H1 (cell line): ENCODE measurements around the gene MOGAT3. TPM values are rescaled to one million over a fixed set of nuclear protein-coding genes. Genes with fewer than 3 reads are reported as not detected.

Experiments
- CTCF ChIA-PET: fragments of 300-600 bp; sonication (Branson Sonifier 250); formaldehyde crosslinking; loops from one replicate; lab custom pipeline; 2021; ENCODE audit not compliant: partially characterized antibody; lab: Charles Lee
- POLR2A ChIA-PET: fragments of 300-600 bp; sonication (Branson Sonifier 250); formaldehyde crosslinking; loops from one replicate; lab custom pipeline; 2021; ENCODE audit warnings: inconsistent platforms; ENCODE audit not compliant: partially characterized antibody; lab: Charles Lee
- DNase-seq, 2 experiments: peaks; one replicate each; pipeline versions ENCODE4 v3.0.0 to v3.0.0-alpha.2; 2010 to 2022; ENCODE audit warnings: low spot score in 2 of 2, low read depth in 1 of 2, mixed read lengths in 1 of 2
- FAIRE-seq: peaks from 2 replicates; lab custom pipeline; 2011; peaks lifted over from hg19 to GRCh38; lab: Jason Lieb, UNC
- H2AFZ ChIP-seq: 2 replicates; pipeline ENCODE4 v1.8.1; 2012; ENCODE audit warnings: low read length, inconsistent platforms
- H2AK5ac ChIP-seq: 2 replicates; pipeline ENCODE4 v1.6.1; 2013; ENCODE audit warnings: low read depth, low read length
- H2BK120ac ChIP-seq: replicated peaks from 2 replicates; pipeline ENCODE3; 2013; ENCODE audit warnings: low read depth, low read length, inconsistent platforms
- H2BK12ac ChIP-seq: 2 replicates; pipeline ENCODE4 v1.6.1; 2013; ENCODE audit warnings: low read depth, low read length
- H2BK15ac ChIP-seq: 2 replicates; pipeline ENCODE4 v1.6.1; 2013; ENCODE audit warnings: low read length
- H2BK20ac ChIP-seq: 2 replicates; pipeline ENCODE4 v1.6.1; 2013; ENCODE audit warnings: low read length
- H2BK5ac ChIP-seq: 2 replicates; pipeline ENCODE4 v1.6.1; 2013; ENCODE audit warnings: low read depth, low read length
- H3K14ac ChIP-seq: 2 replicates; pipeline ENCODE4 v1.6.1; 2013; ENCODE audit warnings: inconsistent platforms; ENCODE audit not compliant: insufficient read length
- H3K18ac ChIP-seq: 2 replicates; pipeline ENCODE4 v1.6.1; 2013; ENCODE audit warnings: low read length; ENCODE audit errors: extremely low read depth
- H3K23ac ChIP-seq: 2 replicates; pipeline ENCODE4 v1.6.1; 2013; ENCODE audit warnings: inconsistent platforms; ENCODE audit not compliant: insufficient read length
- H3K23me2 ChIP-seq: 2 replicates; pipeline ENCODE4 v1.6.1; 2013; ENCODE audit warnings: low read depth, low read length
- H3K27ac ChIP-seq: 2 replicates; pipeline ENCODE4 v1.6.1; 2011; ENCODE audit warnings: low read depth, low read length, inconsistent platforms
- H3K27me3 ChIP-seq, 4 experiments: replicated peaks in 1 of 4; 1 replicate in 1 of 4; 2 replicates in 3 of 4; pipeline versions ENCODE4 v1.6.1 to v1.8.1; 2011 to 2013; ENCODE audit warnings: low read length in 3 of 4, mild to moderate bottlenecking in 3 of 4, inconsistent platforms in 2 of 4, mixed read lengths in 2 of 4, moderate library complexity in 1 of 4; ENCODE audit not compliant: control insufficient read depth in 3 of 4, insufficient read depth in 3 of 4; ENCODE audit errors: extremely low read depth in 1 of 4
- H3K36me3 ChIP-seq, 4 experiments: 2 replicates each; pipeline versions ENCODE4 v1.6.1 to v1.8.1; 2011 to 2013; ENCODE audit warnings: mild to moderate bottlenecking in 4 of 4, low read length in 3 of 4, moderate library complexity in 2 of 4, control low read depth in 1 of 4, inconsistent platforms in 1 of 4; ENCODE audit not compliant: insufficient read depth in 4 of 4, control insufficient read depth in 2 of 4
- H3K4ac ChIP-seq: replicated peaks from 2 replicates; pipeline ENCODE3; 2013; ENCODE audit warnings: low read length, low read depth, mixed read lengths, inconsistent platforms; ENCODE audit not compliant: insufficient read length
- H3K4me1 ChIP-seq, 4 experiments: replicated peaks in 1 of 4; 1 replicate in 1 of 4; 2 replicates in 3 of 4; pipeline versions ENCODE4 v1.6.1 to v1.8.1; 2011 to 2013; ENCODE audit warnings: low read length in 3 of 4, inconsistent platforms in 2 of 4, mixed read lengths in 1 of 4; ENCODE audit not compliant: insufficient read depth in 4 of 4, control insufficient read depth in 3 of 4
- H3K4me2 ChIP-seq, 2 experiments: 2 replicates each; pipeline versions ENCODE4 v1.6.1 to v1.8.1; 2011 to 2013; ENCODE audit warnings: low read depth in 2 of 2, low read length in 2 of 2, control low read depth in 1 of 2, inconsistent platforms in 1 of 2, mild to moderate bottlenecking in 1 of 2; ENCODE audit not compliant: insufficient read depth in 1 of 2
- H3K4me3 ChIP-seq, 4 experiments: fragments of 200-600, 300-600 bp in 1 of 4; sonication (generic), shearing (Covaris generic), sonication (Bioruptor Twin) in 1 of 4; 2 replicates each; pipeline versions ENCODE4 v1.5.1 to v1.8.1; 2011 to 2016; ENCODE audit warnings: low read length in 4 of 4, low read depth in 3 of 4, control low read depth in 2 of 4, inconsistent platforms in 2 of 4, mild to moderate bottlenecking in 2 of 4, mixed read lengths in 1 of 4, moderate library complexity in 1 of 4; ENCODE audit not compliant: insufficient read depth in 2 of 4; ENCODE audit errors: extremely low read depth in 1 of 4
- H3K56ac ChIP-seq: replicated peaks from 2 replicates; pipeline ENCODE3; 2013; ENCODE audit warnings: low read depth, mild to moderate bottlenecking, mixed read lengths, low read length, inconsistent platforms; ENCODE audit not compliant: insufficient read length
- H3K79me1 ChIP-seq: 2 replicates; pipeline ENCODE4 v1.6.1; 2013; ENCODE audit warnings: low read depth, low read length, control low read depth
- H3K79me2 ChIP-seq, 2 experiments: 2 replicates each; pipeline versions ENCODE4 v1.6.1 to v1.8.1; 2012 to 2013; ENCODE audit warnings: low read length in 2 of 2, mild to moderate bottlenecking in 2 of 2, inconsistent platforms in 1 of 2; ENCODE audit not compliant: insufficient read depth in 2 of 2, control insufficient read depth in 1 of 2
- H3K9ac ChIP-seq, 4 experiments: replicated peaks in 1 of 4; 1 replicate in 1 of 4; 2 replicates in 3 of 4; pipeline versions ENCODE4 v1.6.1 to v1.8.1; 2011 to 2013; ENCODE audit warnings: low read depth in 3 of 4, low read length in 3 of 4, control low read depth in 2 of 4, mild to moderate bottlenecking in 2 of 4, moderate library complexity in 2 of 4, inconsistent platforms in 1 of 4; ENCODE audit errors: extremely low read depth in 1 of 4
- H3K9me3 ChIP-seq, 2 experiments: 2 replicates each; pipeline versions ENCODE4 v1.6.1 to v1.8.1; 2012 to 2013; ENCODE audit warnings: mild to moderate bottlenecking in 2 of 2, moderate library complexity in 2 of 2, control low read depth in 1 of 2, inconsistent platforms in 1 of 2, low read depth in 1 of 2, low read length in 1 of 2, mixed read lengths in 1 of 2; ENCODE audit not compliant: insufficient read depth in 2 of 2
- H4K20me1 ChIP-seq, 2 experiments: replicated peaks in 1 of 2; 2 replicates each; pipeline versions ENCODE3 to v1.8.1; 2011 to 2013; ENCODE audit warnings: inconsistent platforms in 2 of 2, low read length in 2 of 2, mild to moderate bottlenecking in 1 of 2; ENCODE audit not compliant: insufficient read depth in 2 of 2, control insufficient read depth in 1 of 2
- H4K5ac ChIP-seq: 2 replicates; pipeline ENCODE4 v1.6.1; 2013; ENCODE audit warnings: low read length, low read depth, mixed read lengths, inconsistent platforms; ENCODE audit not compliant: insufficient read length
- H4K8ac ChIP-seq: 2 replicates; pipeline ENCODE4 v1.8.0; 2013; ENCODE audit warnings: mild to moderate bottlenecking, moderate library complexity, low read length, inconsistent platforms; ENCODE audit not compliant: insufficient read depth; ENCODE audit errors: extremely low read depth
- H4K91ac ChIP-seq: replicated peaks from 2 replicates; pipeline ENCODE3; 2013; ENCODE audit warnings: low read length, mixed read lengths, inconsistent platforms; ENCODE audit not compliant: insufficient read length
- ASH2L ChIP-seq: fragments of 200-600, 300-600 bp; sonication (generic); IDR thresholded peaks from one replicate; pipeline ENCODE4 v1.7.1; 2017; ENCODE audit warnings: low read length
- CEBPB ChIP-seq: IDR thresholded peaks from 2 replicates; pipeline ENCODE4 v1.6.1; 2012; ENCODE audit warnings: low read depth, low read length
- E2F6 ChIP-seq: IDR thresholded peaks from 2 replicates; pipeline ENCODE4 v1.6.1; 2012; ENCODE audit warnings: inconsistent platforms
- EGR1 ChIP-seq: IDR thresholded peaks from 2 replicates; pipeline ENCODE4 v1.6.1; 2011; ENCODE audit warnings: low read depth, low read length, borderline replicate concordance
- EZH2 ChIP-seq: fragments of 200-600 bp; sonication (generic); IDR thresholded peaks from 2 replicates; pipeline ENCODE4 v1.7.1; 2012; ENCODE audit warnings: low read depth, mild to moderate bottlenecking, moderate library complexity, low read length, inconsistent platforms; ENCODE audit not compliant: severe bottlenecking
- GABPA ChIP-seq: IDR thresholded peaks from 2 replicates; pipeline ENCODE4 v1.6.1; 2011; ENCODE audit warnings: mild to moderate bottlenecking, low read length, moderate library complexity, borderline replicate concordance; ENCODE audit not compliant: insufficient read depth
- POU5F1 ChIP-seq: IDR thresholded peaks from 2 replicates; pipeline ENCODE4 v1.6.1; 2011; ENCODE audit warnings: low read depth, mild to moderate bottlenecking, low read length, moderate library complexity
- RNF2 ChIP-seq: fragments of 200-900, 300-1000 bp; sonication (generic); IDR thresholded peaks from 2 replicates; pipeline ENCODE4 v1.7.1; 2016; ENCODE audit warnings: borderline replicate concordance, low read depth, mild to moderate bottlenecking, antibody characterized with exemption, low read length; ENCODE audit not compliant: poor library complexity, severe bottlenecking; ENCODE audit errors: missing control alignments
- RXRA ChIP-seq: IDR thresholded peaks from 2 replicates; pipeline ENCODE4 v1.6.1; 2011; ENCODE audit warnings: low read depth, mild to moderate bottlenecking, low read length, moderate library complexity; ENCODE audit not compliant: insufficient read depth
- SIX5 ChIP-seq: IDR thresholded peaks from 2 replicates; pipeline ENCODE4 v1.6.1; 2011; ENCODE audit warnings: mild to moderate bottlenecking, low read depth, low read length
- WGBS, 2 experiments: shearing (Covaris generic) in 1 of 2; methylation state at CpG; one replicate each; pipeline versions ENCODE4 v1.1.6 to v1.1.7; 2013 to 2015; ENCODE audit warnings: low lambda C conversion rate in 2 of 2, mixed read lengths in 2 of 2, inconsistent platforms in 1 of 2, low coverage in 1 of 2, missing lambda C conversion rate in 1 of 2; ENCODE audit not compliant: insufficient replicate concordance in 2 of 2, insufficient coverage in 1 of 2, insufficient read length in 1 of 2; ENCODE audit errors: extremely low coverage in 1 of 2, missing lambda C conversion rate in 1 of 2; 5-methylcytosine and 5-hydroxymethylcytosine counted together
- polyA plus RNA-seq, 7 experiments: library from polyadenylated mRNA; depleted of rRNA in 3 of 7; stranded (reverse) in 5 of 7; unstranded in 2 of 7; fragments of >200 nt in 5 of 7; fragments of 200-250 nt in 2 of 7; gene quantifications; 1 replicate in 5 of 7; 2 replicates in 1 of 7; 4 replicates in 1 of 7; pipeline versions ENCODE4 v1.2.1 to v1.2.3, GENCODE V29; 2011 to 2013; ENCODE audit warnings: missing spikeins in 2 of 7, mixed read lengths in 2 of 7
- total RNA-seq: library from RNA; stranded (reverse); fragmentation: NEBNext Ultra II Directional; extraction: Animal tissue kit (Norgen Biotek cat#: 25700); gene quantifications from 2 replicates; pipeline ENCODE4 v1.2.1, GENCODE V29; 2021

The MOGAT3 gene
- total and polyA plus RNA-seq, 2 of the 8 experiments (the other 6 are each of a cell fraction or from before 2014, with no cell fraction given) = 0.21 to 0.82 TPM

GRCh38 chr7:101151908-101152651 lies 48.8 kb downstream of the MOGAT3 start:
- FAIRE-seq = no peak

More at GRCh38 chr7:101151908-101152651, 48.8 kb downstream of the MOGAT3 start:
- H3K4ac ChIP-seq = no peak overlapping the region
- H2AFZ ChIP-seq = no peak overlapping the region
- no peak overlapping the region for H4K91ac ChIP-seq
- no peak overlapping the region for H3K18ac ChIP-seq
- no peak overlapping the region for H3K27ac ChIP-seq
- H3K79me2 ChIP-seq = 0 out of 4 replicates have a peak, but pooled peaks cover 0 to 4% of the 10 kb centered on the region in 2 experiments
- ChIA-PET CTCF (interaction anchor here (1.0 to 3.1 kb wide), 7 partner anchors 8 to 131 kb away, joined by 3 to 20 read pairs (median 6); no protein-coding TSS in a partner anchor), POLR2A (interaction anchor here (0.8 kb wide), 1 partner anchor 30 kb away, joined by 3 read pairs; no protein-coding TSS in a partner anchor)
- H3K36me3 ChIP-seq = peaks cover 0 to under 1% (median 0%) of the 10 kb centered on the region in 4 experiments; a peak in 1 of 8 replicates
- H3K9ac ChIP-seq = no peak overlapping the region
- H4K5ac ChIP-seq = no peak overlapping the region
- H3K14ac ChIP-seq = no peak overlapping the region
- no peak for TF ChIP-seq RXRA
- TF ChIP-seq CEBPB = no peak
- no peak for TF ChIP-seq GABPA
- no peak for TF ChIP-seq EZH2
- TF ChIP-seq POU5F1 = no peak
- TF ChIP-seq RNF2 = no peak
- TF ChIP-seq EGR1 = no peak
- no peak for TF ChIP-seq ASH2L
- no peak for TF ChIP-seq SIX5
- no peak for TF ChIP-seq E2F6
- H2BK20ac ChIP-seq = no peak overlapping the region
- DNase-seq = no peak
- no peak overlapping the region for H3K4me2 ChIP-seq
- H3K27me3 ChIP-seq = peaks cover 0 to 6% (median 4%) of the 10 kb centered on the region in 4 experiments; a peak in 3 of 7 replicates
- no peaks in the 10 kb centered on the region for H3K79me1 ChIP-seq
- no peak overlapping the region for H4K8ac ChIP-seq
- no peak overlapping the region for H2BK120ac ChIP-seq
- WGBS, 2 experiments = 93% methylated on average over 2 of the region's 2 CpGs; no CpG with 5 or more reads in 1 of the 2 experiments
- H2BK5ac ChIP-seq = no peak overlapping the region
- H3K23ac ChIP-seq = no peak overlapping the region
- peak overlapping the region; percentile 80; the same call in 1 of the 2 replicates for H2BK12ac ChIP-seq
- no peak overlapping the region for H3K56ac ChIP-seq
- H3K9me3 ChIP-seq = no peaks in the 10 kb centered on the region; a peak in 1 of 4 replicates
- no peaks in the 10 kb centered on the region for H4K20me1 ChIP-seq
- no peak overlapping the region for H2AK5ac ChIP-seq
- H3K4me3 ChIP-seq = no peak overlapping the region
- no peak overlapping the region for H2BK15ac ChIP-seq
- peaks cover 8 to 19% (median 12%) of the 10 kb centered on the region in 4 experiments for H3K4me1 ChIP-seq
- no peaks in the 10 kb centered on the region; the same call in 1 of the 2 replicates for H3K23me2 ChIP-seq
